CD4-positive, alpha-beta T cell treated with Interleukin-15 for 4 hours (primary cell): Measurements from ENCODE around the gene ELFN1.

Experiments used
- DNase-seq: peaks from one replicate; pipeline ENCODE4 v3.0.0-alpha.2; 2020; ENCODE audit warnings: low spot score

Gene ELFN1

GRCh38 chr7:1642291-1642731 is 27.8 kb upstream of the ELFN1 start:
- DNase-seq: no peak

GRCh38 chr7:1643270-1644092 is 26.6 kb upstream of the ELFN1 start:
- no peak for DNase-seq

GRCh38 chr7:1644341-1645070 is 25.6 kb upstream of the ELFN1 start:
- no peak for DNase-seq

- DNase-seq: no peak
These were observed 25.0 kb upstream of the ELFN1 start for GRCh38 chr7:1645071-1645409.

- DNase-seq: no peak
These were observed 24.6 kb upstream of the ELFN1 start for GRCh38 chr7:1645476-1645875.

GRCh38 chr7:1646391-1646790 is 23.7 kb upstream of the ELFN1 start:
- DNase-seq: no peak

- no peak for DNase-seq
These were observed 22.9 kb upstream of the ELFN1 start for GRCh38 chr7:1646957-1647891.

- DNase-seq: no peak
These were observed 22.0 kb upstream of the ELFN1 start for GRCh38 chr7:1647961-1648672.

GRCh38 chr7:1649751-1650326 is 20.2 kb upstream of the ELFN1 start:
- no peak for DNase-seq

- DNase-seq: no peak
These were observed 19.6 kb upstream of the ELFN1 start for GRCh38 chr7:1650363-1651030.

- no peak for DNase-seq
These were observed 19.0 kb upstream of the ELFN1 start for GRCh38 chr7:1651031-1651446.

GRCh38 chr7:1651891-1652290 is 18.2 kb upstream of the ELFN1 start:
- DNase-seq: no peak

GRCh38 chr7:1653500-1653899 is 16.6 kb upstream of the ELFN1 start:
- no peak for DNase-seq

- no peak for DNase-seq
These were observed 16.0 kb upstream of the ELFN1 start for GRCh38 chr7:1654111-1654510.

- no peak for DNase-seq
These were observed 15.2 kb upstream of the ELFN1 start for GRCh38 chr7:1654738-1655475.

GRCh38 chr7:1659696-1660095 is 10.4 kb upstream of the ELFN1 start:
- no peak for DNase-seq

- DNase-seq: no peak
These were observed 8.6 kb upstream of the ELFN1 start for GRCh38 chr7:1661461-1661860.

- DNase-seq: no peak
These were observed 8.0 kb upstream of the ELFN1 start for GRCh38 chr7:1662101-1662500.

- no peak for DNase-seq
These were observed 7.3 kb upstream of the ELFN1 start for GRCh38 chr7:1662767-1663166.

- no peak for DNase-seq
These were observed 6.9 kb upstream of the ELFN1 start for GRCh38 chr7:1663223-1663622.
